DMS53 treated with DMSO at 0.1 percent for 48 hours (cell line): ENCODE data around the gene TET2.
"Not testable (repeated sequence)": the region's sequence is repeated elsewhere in the genome, so short reads cannot be mapped to it uniquely, and the experiment has no call there.

Source experiments
- DNase-seq: peaks from one replicate; lab custom pipeline; 2025; ENCODE audit not compliant: unreplicated experiment; lab: John Stamatoyannopoulos, UW

Gene TET2

GRCh38 chr4:105283501-105283900, 136.8 kb downstream of the TET2 start:
- no peak for DNase-seq

- DNase-seq: no peak
Measured at GRCh38 chr4:105288121-105288520, 141.4 kb downstream of the TET2 start.

- peak; percentile 56 for DNase-seq
Measured at GRCh38 chr4:105291925-105292324, 145.2 kb downstream of the TET2 start.

GRCh38 chr4:105293360-105293759, 146.7 kb downstream of the TET2 start:
- no peak for DNase-seq

- no peak for DNase-seq
Measured at GRCh38 chr4:105296672-105297071, 150.0 kb downstream of the TET2 start.

- not testable (repeated sequence) for DNase-seq
Measured at GRCh38 chr4:105299027-105299426, 152.4 kb downstream of the TET2 start.

- DNase-seq: no peak
Measured at GRCh38 chr4:105304085-105304484, 157.4 kb downstream of the TET2 start.

GRCh38 chr4:105305019-105305836, 158.6 kb downstream of the TET2 start:
- DNase-seq: no peak

GRCh38 chr4:105306158-105306781, 159.6 kb downstream of the TET2 start:
- peak; percentile 58 for DNase-seq

- no peak for DNase-seq
Measured at GRCh38 chr4:105306820-105307219, 160.1 kb downstream of the TET2 start.

GRCh38 chr4:105318486-105318885, 171.8 kb downstream of the TET2 start:
- DNase-seq: no peak

- no peak for DNase-seq
Measured at GRCh38 chr4:105327222-105327621, 180.5 kb downstream of the TET2 start.

- DNase-seq: no peak
Measured at GRCh38 chr4:105327956-105328355, 181.3 kb downstream of the TET2 start.

- DNase-seq: no peak
Measured at GRCh38 chr4:105329081-105329480, 182.4 kb downstream of the TET2 start.
